SK-N-MC (cell line): Measurements from ENCODE around the gene ISLR2.

Source experiments
- DNase-seq: peaks from one replicate; pipeline ENCODE4 v3.0.0-alpha.2; 2011; ENCODE audit warnings: low read depth, low spot score
- H3K27ac ChIP-seq: fragments of 200-600 bp; sonication (generic); 2 replicates; pipeline ENCODE4 v1.5.1; 2016; ENCODE audit warnings: mixed run types
- H3K36me3 ChIP-seq: fragments of 200-600 bp; sonication (generic); 2 replicates; pipeline ENCODE4 v1.6.1; 2017; ENCODE audit warnings: antibody characterized with exemption, low read length, mixed read lengths; ENCODE audit not compliant: insufficient read depth
- H3K4me3 ChIP-seq: fragments of 200-600 bp; sonication (generic); 2 replicates; pipeline ENCODE4 v1.5.1; 2016
- H3K9ac ChIP-seq: fragments of 200-600 bp; sonication (generic); 2 replicates; pipeline ENCODE4 v1.8.0; 2017; ENCODE audit warnings: mixed run types, mixed read lengths; ENCODE audit not compliant: insufficient read length
- H3K9me3 ChIP-seq: fragments of 200-600 bp; sonication (generic); 2 replicates; pipeline ENCODE4 v1.6.1; 2017; ENCODE audit warnings: low read depth, mild to moderate bottlenecking, antibody characterized with exemption, low read length, moderate library complexity, mixed read lengths
- EZH2 ChIP-seq: fragments of 200-600 bp; sonication (generic); IDR thresholded peaks from one replicate; pipeline ENCODE4 v1.6.1; 2017; ENCODE audit warnings: antibody characterized with exemption
- FOXP2 ChIP-seq: optimal IDR thresholded peaks from 2 replicates; pipeline ENCODE3; 2011; ENCODE audit warnings: mild to moderate bottlenecking, moderate library complexity; ENCODE audit not compliant: insufficient read depth; ENCODE audit errors: extremely low read length, control extremely low read depth
- POLR2AphosphoS5 ChIP-seq: IDR thresholded peaks from 2 replicates; pipeline ENCODE4 v1.6.1; 2012; ENCODE audit warnings: mild to moderate bottlenecking, low read depth, low read length, borderline replicate concordance

ISLR2 gene

DNA sequence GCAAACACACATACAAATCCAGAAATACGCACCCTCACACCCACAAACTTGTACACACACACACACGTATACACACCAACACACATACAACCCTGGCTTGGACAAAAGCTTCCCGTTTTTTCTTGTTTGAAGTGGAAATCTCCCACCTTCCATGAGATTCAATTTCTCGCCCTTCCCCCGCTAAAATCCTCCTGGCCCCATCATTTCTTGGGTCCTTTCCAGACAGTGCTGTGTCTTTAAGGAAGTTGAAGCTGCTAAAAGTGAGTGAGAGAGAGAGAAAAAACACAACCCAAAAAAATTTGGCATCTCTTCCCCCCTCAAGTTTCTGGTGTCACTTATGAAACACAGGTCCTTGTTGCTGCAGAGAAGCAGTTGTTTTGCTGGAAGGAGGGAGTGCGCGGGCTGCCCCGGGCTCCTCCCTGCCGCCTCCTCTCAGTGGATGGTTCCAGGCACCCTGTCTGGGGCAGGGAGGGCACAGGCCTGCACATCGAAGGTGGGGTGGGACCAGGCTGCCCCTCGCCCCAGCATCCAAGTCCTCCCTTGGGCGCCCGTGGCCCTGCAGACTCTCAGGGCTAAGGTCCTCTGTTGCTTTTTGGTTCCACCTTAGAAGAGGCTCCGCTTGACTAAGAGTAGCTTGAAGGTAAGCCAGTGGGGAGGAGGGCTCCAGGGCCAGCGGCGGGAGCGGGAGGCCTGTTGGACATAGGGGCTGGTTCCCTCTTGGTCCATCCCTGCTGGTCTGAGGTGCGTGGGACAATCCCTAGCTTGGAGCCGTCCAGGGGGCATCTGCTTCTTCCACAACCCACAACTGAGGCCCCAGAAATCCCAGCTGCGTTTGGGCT is 43.2 kb downstream of the ISLR2 start, which contains the start of gene ISLR:
TSS of gene ISLR (plus strand) at position 331 of the 839 bp plus-strand sequence. CDS start 1,149 bp downstream, outside the sequence.
- DNase-seq, result no peak
- TF ChIP-seq EZH2 (no peak), POLR2AphosphoS5 (no peak), FOXP2 (no peak)
- no peak within 1 kb of the TSS for H3K27ac ChIP-seq
- H3K4me3 ChIP-seq, result no peak within 1 kb of the TSS
- H3K9me3 ChIP-seq, result no peaks in the 10 kb centered on the region
- no peaks in the 10 kb centered on the region for H3K36me3 ChIP-seq
- H3K9ac ChIP-seq, result no peak within 1 kb of the TSS

DNA sequence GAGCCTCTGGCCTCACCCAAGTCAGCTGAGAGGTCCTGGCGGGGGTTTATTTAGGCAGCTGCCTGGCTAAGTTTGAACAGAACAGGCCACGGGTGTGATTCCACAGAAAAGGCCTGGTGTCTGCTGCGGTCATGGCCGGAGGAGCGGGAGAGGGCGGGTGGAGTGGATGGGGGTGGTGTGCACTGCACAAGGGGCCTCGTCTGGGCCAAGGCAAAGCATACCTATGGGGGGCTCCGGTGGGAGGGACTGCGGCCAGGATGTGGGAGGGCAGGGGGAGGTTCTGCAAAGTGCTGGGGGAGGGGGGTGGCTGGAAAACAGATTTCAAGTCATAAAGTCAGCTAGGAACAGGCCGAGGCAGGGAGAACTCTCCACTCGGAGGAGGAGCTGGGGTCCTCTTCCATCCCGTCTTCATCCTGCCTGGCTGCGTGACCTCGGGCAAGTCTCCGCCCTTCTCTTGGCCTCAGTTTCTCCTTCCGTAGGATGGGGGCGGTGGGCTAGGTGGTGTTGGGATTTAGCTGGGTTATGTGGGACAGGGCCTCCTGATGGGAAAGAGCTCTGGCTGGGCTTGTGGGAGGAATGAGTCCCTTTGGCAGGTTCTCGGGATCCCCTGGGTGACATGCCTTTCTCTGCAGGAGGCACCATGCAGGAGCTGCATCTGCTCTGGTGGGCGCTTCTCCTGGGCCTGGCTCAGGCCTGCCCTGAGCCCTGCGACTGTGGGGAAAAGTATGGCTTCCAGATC is 44.0 kb downstream of the ISLR2 start:
- no peak overlapping the region for H3K4me3 ChIP-seq
- no peak overlapping the region for H3K9ac ChIP-seq
- no peak overlapping the region for H3K27ac ChIP-seq
- DNase-seq, result no peak
- no peaks in the 10 kb centered on the region for H3K9me3 ChIP-seq
- TF ChIP-seq FOXP2 (no peak), POLR2AphosphoS5 (no peak), EZH2 (no peak)
- no peaks in the 10 kb centered on the region for H3K36me3 ChIP-seq

DNA sequence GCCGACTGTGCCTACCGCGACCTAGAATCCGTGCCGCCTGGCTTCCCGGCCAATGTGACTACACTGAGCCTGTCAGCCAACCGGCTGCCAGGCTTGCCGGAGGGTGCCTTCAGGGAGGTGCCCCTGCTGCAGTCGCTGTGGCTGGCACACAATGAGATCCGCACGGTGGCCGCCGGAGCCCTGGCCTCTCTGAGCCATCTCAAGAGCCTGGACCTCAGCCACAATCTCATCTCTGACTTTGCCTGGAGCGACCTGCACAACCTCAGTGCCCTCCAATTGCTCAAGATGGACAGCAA is 44.5 kb downstream of the ISLR2 start:
- no peak for TF ChIP-seq EZH2
- no peak for TF ChIP-seq POLR2AphosphoS5
- no peak for TF ChIP-seq FOXP2
- Histone ChIP-seq H3K9me3 (no peaks in the 10 kb centered on the region), H3K27ac (no peak overlapping the region), H3K36me3 (no peaks in the 10 kb centered on the region), H3K9ac (no peak overlapping the region), H3K4me3 (no peak overlapping the region)
- DNase-seq, result no peak

DNA sequence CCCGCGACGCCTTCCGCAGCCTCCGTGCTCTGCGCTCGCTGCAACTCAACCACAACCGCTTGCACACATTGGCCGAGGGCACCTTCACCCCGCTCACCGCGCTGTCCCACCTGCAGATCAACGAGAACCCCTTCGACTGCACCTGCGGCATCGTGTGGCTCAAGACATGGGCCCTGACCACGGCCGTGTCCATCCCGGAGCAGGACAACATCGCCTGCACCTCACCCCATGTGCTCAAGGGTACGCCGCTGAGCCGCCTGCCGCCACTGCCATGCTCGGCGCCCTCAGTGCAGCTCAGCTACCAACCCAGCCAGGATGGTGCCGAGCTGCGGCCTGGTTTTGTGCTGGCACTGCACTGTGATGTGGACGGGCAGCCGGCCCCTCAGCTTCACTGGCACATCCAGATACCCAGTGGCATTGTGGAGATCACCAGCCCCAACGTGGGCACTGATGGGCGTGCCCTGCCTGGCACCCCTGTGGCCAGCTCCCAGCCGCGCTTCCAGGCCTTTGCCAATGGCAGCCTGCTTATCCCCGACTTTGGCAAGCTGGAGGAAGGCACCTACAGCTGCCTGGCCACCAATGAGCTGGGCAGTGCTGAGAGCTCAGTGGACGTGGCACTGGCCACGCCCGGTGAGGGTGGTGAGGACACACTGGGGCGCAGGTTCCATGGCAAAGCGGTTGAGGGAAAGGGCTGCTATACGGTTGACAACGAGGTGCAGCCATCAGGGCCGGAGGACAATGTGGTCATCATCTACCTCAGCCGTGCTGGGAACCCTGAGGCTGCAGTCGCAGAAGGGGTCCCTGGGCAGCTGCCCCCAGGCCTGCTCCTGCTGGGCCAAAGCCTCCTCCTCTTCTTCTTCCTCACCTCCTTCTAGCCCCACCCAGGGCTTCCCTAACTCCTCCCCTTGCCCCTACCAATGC is 45.1 kb downstream of the ISLR2 start:
- Histone ChIP-seq H3K4me3 (no peak overlapping the region), H3K36me3 (no peaks in the 10 kb centered on the region), H3K9me3 (no peaks in the 10 kb centered on the region), H3K27ac (no peak overlapping the region), H3K9ac (no peak overlapping the region)
- no peak for DNase-seq
- TF ChIP-seq EZH2 (no peak), POLR2AphosphoS5 (no peak), FOXP2 (no peak)

DNA sequence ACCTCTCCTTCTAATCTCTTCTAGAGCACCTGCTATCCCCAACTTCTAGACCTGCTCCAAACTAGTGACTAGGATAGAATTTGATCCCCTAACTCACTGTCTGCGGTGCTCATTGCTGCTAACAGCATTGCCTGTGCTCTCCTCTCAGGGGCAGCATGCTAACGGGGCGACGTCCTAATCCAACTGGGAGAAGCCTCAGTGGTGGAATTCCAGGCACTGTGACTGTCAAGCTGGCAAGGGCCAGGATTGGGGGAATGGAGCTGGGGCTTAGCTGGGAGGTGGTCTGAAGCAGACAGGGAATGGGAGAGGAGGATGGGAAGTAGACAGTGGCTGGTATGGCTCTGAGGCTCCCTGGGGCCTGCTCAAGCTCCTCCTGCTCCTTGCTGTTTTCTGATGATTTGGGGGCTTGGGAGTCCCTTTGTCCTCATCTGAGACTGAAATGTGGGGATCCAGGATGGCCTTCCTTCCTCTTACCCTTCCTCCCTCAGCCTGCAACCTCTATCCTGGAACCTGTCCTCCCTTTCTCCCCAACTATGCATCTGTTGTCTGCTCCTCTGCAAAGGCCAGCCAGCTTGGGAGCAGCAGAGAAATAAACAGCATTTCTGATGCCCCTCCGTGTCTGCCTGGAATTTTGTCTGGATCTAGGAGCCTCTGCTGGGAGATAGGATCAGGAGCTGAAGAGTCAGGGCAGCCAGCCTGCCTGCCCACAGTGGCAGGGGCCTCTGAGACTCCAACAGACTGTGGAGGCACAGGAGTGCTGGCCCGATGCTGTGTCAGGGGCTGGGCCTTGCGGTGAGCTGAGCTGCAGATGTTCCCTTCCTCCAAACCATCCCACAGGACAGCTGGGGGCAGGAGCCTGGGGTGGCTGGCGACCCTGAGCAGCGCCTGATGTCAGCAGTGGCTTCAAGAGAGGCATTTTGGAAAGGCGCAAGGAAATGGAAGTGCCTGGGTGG is 46.2 kb downstream of the ISLR2 start:
- Histone ChIP-seq H3K9ac (peak overlapping the region; percentile 29), H3K27ac (peak overlapping the region; percentile 70)
- TF ChIP-seq FOXP2 (no peak), EZH2 (no peak), POLR2AphosphoS5 (no peak)

DNA sequence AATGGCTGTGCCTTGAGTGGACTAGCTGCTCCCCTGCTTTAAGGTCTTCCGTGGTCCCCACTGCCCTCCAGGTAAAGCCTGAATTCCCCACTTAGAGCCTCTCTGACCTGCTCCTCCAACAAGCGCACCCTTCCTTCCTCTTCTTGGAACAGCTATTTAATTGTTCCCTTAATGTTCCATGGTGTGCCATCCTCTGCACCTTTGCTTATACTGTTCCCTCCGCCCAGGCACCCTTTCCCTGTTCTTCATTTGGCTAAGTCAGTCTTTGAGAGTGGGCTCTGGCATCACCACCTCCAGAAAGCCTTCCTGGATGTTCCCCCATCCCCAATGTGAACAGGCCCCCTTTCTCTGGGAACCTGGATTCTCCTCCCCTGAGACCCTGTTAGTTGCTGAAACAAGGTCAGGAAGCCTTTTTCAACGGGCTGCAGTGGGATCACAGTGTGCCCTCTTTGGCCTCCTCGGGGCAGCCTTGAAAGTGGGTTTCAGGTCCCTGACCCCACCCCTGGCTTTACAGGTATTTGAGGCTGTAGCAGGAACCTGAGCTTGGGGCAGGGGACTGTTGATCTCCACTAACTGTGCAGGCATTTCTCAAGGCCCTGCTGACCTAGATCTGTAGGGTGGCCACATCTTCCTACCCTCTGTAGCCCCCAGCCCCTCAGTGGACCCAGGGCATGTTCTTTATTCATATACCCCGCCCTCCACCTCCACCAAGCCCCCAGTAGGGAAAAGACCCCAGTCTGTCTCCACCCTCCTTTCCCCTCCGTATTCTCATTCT is 48.1 kb downstream of the ISLR2 start:
- Histone ChIP-seq H3K27ac (peak overlapping the region; percentile 10; the same call in 1 of the 2 replicates), H3K9ac (no peak overlapping the region), H3K4me3 (no peak overlapping the region), H3K36me3 (no peaks in the 10 kb centered on the region), H3K9me3 (no peaks in the 10 kb centered on the region)
- no peak for DNase-seq
- no peak for TF ChIP-seq FOXP2
- TF ChIP-seq EZH2, result no peak
- no peak for TF ChIP-seq POLR2AphosphoS5

More for the DNA sequence above, 46.2 kb downstream of the ISLR2 start:
- Histone ChIP-seq H3K4me3 (no peak overlapping the region), H3K36me3 (no peaks in the 10 kb centered on the region), H3K9me3 (no peaks in the 10 kb centered on the region)
- no peak for DNase-seq

DNA sequence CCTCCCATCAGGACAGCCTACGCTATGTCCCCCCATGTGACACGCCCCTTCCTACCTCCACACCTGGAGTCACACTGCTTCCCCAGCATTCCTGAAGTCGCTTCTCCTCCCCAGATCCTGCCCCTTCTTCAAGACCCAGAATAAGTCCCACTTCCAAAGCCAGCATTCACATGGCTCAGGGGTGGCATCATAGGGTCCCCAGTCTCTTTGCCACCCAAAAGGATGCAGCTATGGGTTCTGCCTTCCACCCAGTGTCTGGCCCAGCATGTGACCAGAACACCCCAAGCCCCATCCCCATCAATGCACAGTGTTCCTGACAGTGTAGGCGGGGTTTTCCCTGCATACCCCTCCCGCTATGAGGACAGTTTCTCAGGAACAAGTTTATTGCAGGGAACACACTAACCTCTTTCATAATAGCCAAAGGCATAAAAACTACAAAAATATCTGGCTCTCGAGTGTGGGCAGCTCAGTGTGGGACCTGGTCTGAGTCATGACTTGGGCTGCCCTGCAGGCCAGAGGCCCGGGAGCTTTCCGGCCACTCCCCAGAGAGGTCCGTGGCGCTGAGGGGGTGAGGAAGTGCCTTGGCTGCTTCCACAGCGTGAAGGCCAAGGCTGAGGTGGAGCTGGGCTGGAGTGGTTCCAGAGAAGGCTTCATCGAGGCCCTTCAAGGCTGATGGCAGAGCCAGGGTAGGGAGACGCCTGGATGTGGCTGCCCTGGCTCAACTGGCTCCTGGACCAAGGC is 48.9 kb downstream of the ISLR2 start:
- H3K9me3 ChIP-seq, result no peaks in the 10 kb centered on the region
- no peak overlapping the region for H3K27ac ChIP-seq
- no peak overlapping the region for H3K4me3 ChIP-seq
- H3K36me3 ChIP-seq, result no peaks in the 10 kb centered on the region
- DNase-seq, result no peak
- no peak overlapping the region for H3K9ac ChIP-seq
- TF ChIP-seq POLR2AphosphoS5 (no peak), EZH2 (no peak), FOXP2 (no peak)
